ENCODE data around the gene PEX6.

GRCh38 chr6:42981836-42982235 is 2.9 kb upstream of the PEX6 start:
- TF ChIP-seq POLR2AphosphoS5 (IDR thresholded peaks at IDR 0.05) (no peak), POLR2A (IDR thresholded peaks at IDR 0.05) (no peak), CTCF (IDR thresholded peaks at IDR 0.05) (no peak), EP300 (IDR thresholded peaks at IDR 0.05) (no peak)

All from upper lobe of left lung (tissue), 4 donors.